MM.1S (cell line): ENCODE results near the gene CEBPE.

ENCODE experiments used
- DNase-seq: peaks from one replicate; pipeline ENCODE4 v3.0.0-alpha.2; 2015
- H2AFZ ChIP-seq: fragments of 300-600 bp; sonication (generic); 2 replicates; pipeline ENCODE4 v1.6.0; 2016; ENCODE audit warnings: antibody characterized with exemption, low read length
- H3F3A ChIP-seq: fragments of 300-600 bp; sonication (generic); 2 replicates; pipeline ENCODE4 v1.6.1; 2016; ENCODE audit warnings: mild to moderate bottlenecking, antibody characterized with exemption, low read length, moderate library complexity, mixed read lengths; ENCODE audit not compliant: insufficient read depth
- H3K27ac ChIP-seq: fragments of 300-600 bp; sonication (generic); 2 replicates; pipeline ENCODE4 v1.5.1; 2016; ENCODE audit warnings: mild to moderate bottlenecking, low read length
- H3K27me3 ChIP-seq: fragments of 300-600 bp; sonication (generic); replicated peaks from 2 replicates; pipeline ENCODE4 v1.6.0; 2016; ENCODE audit warnings: low read length; ENCODE audit not compliant: insufficient read depth
- H3K36me3 ChIP-seq: fragments of 300-600 bp; sonication (generic); replicated peaks from 2 replicates; pipeline ENCODE4 v1.6.1; 2016; ENCODE audit warnings: mild to moderate bottlenecking, low read length, mixed read lengths; ENCODE audit not compliant: insufficient read depth
- H3K4me1 ChIP-seq: fragments of 300-600 bp; sonication (generic); 2 replicates; pipeline ENCODE4 v1.6.1; 2016; ENCODE audit warnings: low read length, mixed read lengths
- H3K4me2 ChIP-seq: fragments of 300-600 bp; sonication (generic); 2 replicates; pipeline ENCODE4 v1.6.0; 2016; ENCODE audit warnings: low read depth, low read length
- H3K4me3 ChIP-seq: fragments of 300-600 bp; sonication (generic); 2 replicates; pipeline ENCODE4 v1.5.1; 2016; ENCODE audit warnings: low read length, mixed read lengths
- H3K79me2 ChIP-seq: fragments of 300-600 bp; sonication (generic); 2 replicates; pipeline ENCODE4 v1.6.1; 2016; ENCODE audit warnings: mixed run types, low read length, mixed read lengths
- H3K9ac ChIP-seq: fragments of 300-600 bp; sonication (generic); 2 replicates; pipeline ENCODE4 v1.6.1; 2016; ENCODE audit warnings: low read length, mixed read lengths
- H3K9me2 ChIP-seq: fragments of 300-600 bp; sonication (generic); replicated peaks from 2 replicates; pipeline ENCODE4 v1.6.1; 2016; ENCODE audit warnings: mild to moderate bottlenecking, low read length, mixed read lengths; ENCODE audit not compliant: insufficient read depth
- H3K9me3 ChIP-seq: fragments of 300-600 bp; sonication (generic); replicated peaks from 2 replicates; pipeline ENCODE4 v1.6.1; 2016; ENCODE audit warnings: mild to moderate bottlenecking, low read length, mixed read lengths; ENCODE audit not compliant: insufficient read depth
- H4K20me1 ChIP-seq: fragments of 300-600 bp; sonication (generic); 2 replicates; pipeline ENCODE4 v1.6.1; 2016; ENCODE audit warnings: mild to moderate bottlenecking, low read length, moderate library complexity, mixed read lengths; ENCODE audit not compliant: insufficient read depth
- EZH2 ChIP-seq: fragments of 300-600 bp; sonication (generic); optimal IDR thresholded peaks from 2 replicates; pipeline ENCODE3; 2017; ENCODE audit warnings: low read depth, mild to moderate bottlenecking, antibody characterized with exemption, low read length, mixed read lengths
- EZH2phosphoT487 ChIP-seq: fragments of 300-600 bp; sonication (generic); IDR thresholded peaks from 2 replicates; pipeline ENCODE4 v1.6.1; 2018; ENCODE audit warnings: antibody characterized with exemption, low read length
- TF ChIP-seq, protein P1 (sequence below): fragments of 300-600 bp; sonication (generic); IDR thresholded peaks from 2 replicates; pipeline ENCODE4 v1.5.1; 2016; ENCODE audit warnings: antibody characterized with exemption, low read length, mixed read lengths

Gene CEBPE

DNA sequence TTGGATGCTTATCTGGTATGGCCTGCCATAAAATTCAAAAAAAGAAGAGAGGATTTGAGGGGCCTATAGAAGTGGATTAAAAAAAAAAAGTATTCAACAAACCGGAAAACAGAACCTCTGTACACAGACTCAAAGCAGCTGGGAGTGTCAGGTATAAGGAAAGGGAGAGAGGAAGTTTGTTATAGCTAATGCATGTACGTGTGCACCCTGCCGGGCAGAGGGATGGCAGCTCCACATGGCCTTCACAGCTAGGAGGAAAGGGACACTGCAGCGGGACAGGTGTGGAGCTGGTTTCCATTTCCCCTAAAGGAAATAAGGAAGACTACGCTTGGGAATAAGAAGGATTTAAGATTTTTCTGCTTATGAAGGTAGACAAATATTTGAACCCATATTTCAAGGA lies 43.0 kb upstream of the CEBPE start:
- Histone ChIP-seq H2AFZ (no peak overlapping the region), H4K20me1 (no peaks in the 10 kb centered on the region), H3K4me3 (no peak overlapping the region), H3K4me2 (no peak overlapping the region), H3K9me3 (no peaks in the 10 kb centered on the region), H3K27ac (no peak overlapping the region), H3K9ac (no peak overlapping the region), H3K4me1 (no peaks in the 10 kb centered on the region), H3F3A (no peaks in the 10 kb centered on the region), H3K9me2 (no peaks in the 10 kb centered on the region), H3K79me2 (no peaks in the 10 kb centered on the region), H3K36me3 (no peaks in the 10 kb centered on the region), H3K27me3 (no peaks in the 10 kb centered on the region)
- TF ChIP-seq, protein P1, sequence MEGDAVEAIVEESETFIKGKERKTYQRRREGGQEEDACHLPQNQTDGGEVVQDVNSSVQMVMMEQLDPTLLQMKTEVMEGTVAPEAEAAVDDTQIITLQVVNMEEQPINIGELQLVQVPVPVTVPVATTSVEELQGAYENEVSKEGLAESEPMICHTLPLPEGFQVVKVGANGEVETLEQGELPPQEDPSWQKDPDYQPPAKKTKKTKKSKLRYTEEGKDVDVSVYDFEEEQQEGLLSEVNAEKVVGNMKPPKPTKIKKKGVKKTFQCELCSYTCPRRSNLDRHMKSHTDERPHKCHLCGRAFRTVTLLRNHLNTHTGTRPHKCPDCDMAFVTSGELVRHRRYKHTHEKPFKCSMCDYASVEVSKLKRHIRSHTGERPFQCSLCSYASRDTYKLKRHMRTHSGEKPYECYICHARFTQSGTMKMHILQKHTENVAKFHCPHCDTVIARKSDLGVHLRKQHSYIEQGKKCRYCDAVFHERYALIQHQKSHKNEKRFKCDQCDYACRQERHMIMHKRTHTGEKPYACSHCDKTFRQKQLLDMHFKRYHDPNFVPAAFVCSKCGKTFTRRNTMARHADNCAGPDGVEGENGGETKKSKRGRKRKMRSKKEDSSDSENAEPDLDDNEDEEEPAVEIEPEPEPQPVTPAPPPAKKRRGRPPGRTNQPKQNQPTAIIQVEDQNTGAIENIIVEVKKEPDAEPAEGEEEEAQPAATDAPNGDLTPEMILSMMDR, result no peak
- TF ChIP-seq EZH2phosphoT487 (no peak), EZH2 (no peak)
- DNase-seq, result no peak

DNA sequence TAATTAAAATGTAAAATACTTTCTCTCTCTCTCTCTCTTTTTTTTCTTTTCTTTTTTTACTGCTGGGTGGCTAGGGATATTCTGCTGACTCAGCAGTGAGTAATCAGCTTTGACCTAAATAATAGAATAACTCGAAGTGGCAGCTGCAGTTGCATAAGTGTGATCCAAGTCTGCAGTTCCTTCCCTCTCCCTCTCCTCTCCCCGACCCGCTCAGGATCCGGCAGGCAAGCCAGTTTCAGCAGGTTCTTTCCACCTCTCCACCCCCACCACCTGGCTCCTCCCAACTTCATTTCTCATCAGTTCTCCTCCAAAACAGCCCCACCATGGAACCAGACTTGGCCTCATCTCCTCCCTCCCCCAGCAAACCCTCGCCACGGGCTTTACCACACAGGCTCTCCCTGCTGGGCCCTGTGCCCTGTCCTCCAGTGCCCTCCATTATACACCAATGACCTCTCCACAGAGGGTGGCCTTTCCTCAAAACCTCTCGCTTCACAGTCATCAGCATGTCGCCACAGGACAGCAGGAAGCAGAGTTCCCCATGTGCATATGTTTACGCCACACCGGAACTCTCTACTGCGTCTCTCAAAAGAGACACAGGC lies 42.0 kb upstream of the CEBPE start:
- no peak overlapping the region for H3K27ac ChIP-seq
- TF ChIP-seq, protein P1, result no peak
- TF ChIP-seq EZH2phosphoT487, result no peak
- no peak for TF ChIP-seq EZH2
- no peak overlapping the region for H3K4me2 ChIP-seq
- H3K4me3 ChIP-seq, result no peak overlapping the region
- no peaks in the 10 kb centered on the region for H3K79me2 ChIP-seq
- no peaks in the 10 kb centered on the region for H4K20me1 ChIP-seq
- DNase-seq, result no peak
- no peaks in the 10 kb centered on the region for H3F3A ChIP-seq
- H3K9me2 ChIP-seq, result no peaks in the 10 kb centered on the region
- no peaks in the 10 kb centered on the region for H3K9me3 ChIP-seq
- no peaks in the 10 kb centered on the region for H3K27me3 ChIP-seq
- H3K9ac ChIP-seq, result no peak overlapping the region
- no peak overlapping the region for H2AFZ ChIP-seq
- H3K36me3 ChIP-seq, result no peaks in the 10 kb centered on the region
- no peaks in the 10 kb centered on the region for H3K4me1 ChIP-seq

DNA sequence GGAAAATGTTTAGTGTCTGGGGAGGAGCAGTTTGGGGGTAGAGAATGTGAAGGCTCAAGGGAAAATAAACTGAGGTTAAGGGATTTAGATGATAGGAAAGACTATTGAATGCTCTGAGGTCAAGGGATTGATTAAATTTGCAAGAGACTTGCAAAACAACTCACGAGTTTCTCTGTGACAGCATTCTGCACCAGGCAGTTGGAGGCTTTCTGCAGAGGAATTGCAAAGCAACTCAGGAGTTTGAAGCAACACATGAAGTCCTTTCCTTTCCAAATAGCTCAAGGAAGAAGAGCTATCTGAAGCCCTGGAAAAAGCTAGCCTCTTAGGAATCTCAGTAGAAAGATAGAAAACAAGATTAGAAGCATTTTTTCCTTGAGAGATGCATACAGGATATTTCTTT lies 40.5 kb upstream of the CEBPE start:
- no peaks in the 10 kb centered on the region for H3K9me3 ChIP-seq
- H2AFZ ChIP-seq, result no peak overlapping the region
- no peaks in the 10 kb centered on the region for H4K20me1 ChIP-seq
- no peak overlapping the region for H3K4me2 ChIP-seq
- H3K79me2 ChIP-seq, result no peaks in the 10 kb centered on the region
- no peak overlapping the region for H3K9ac ChIP-seq
- no peak overlapping the region for H3K27ac ChIP-seq
- no peak overlapping the region for H3K4me3 ChIP-seq
- no peaks in the 10 kb centered on the region for H3K36me3 ChIP-seq
- no peak for DNase-seq
- no peaks in the 10 kb centered on the region for H3K9me2 ChIP-seq
- H3K4me1 ChIP-seq, result no peaks in the 10 kb centered on the region
- TF ChIP-seq, protein P1, result no peak
- TF ChIP-seq EZH2 (no peak), EZH2phosphoT487 (no peak)
- no peaks in the 10 kb centered on the region for H3K27me3 ChIP-seq
- H3F3A ChIP-seq, result no peaks in the 10 kb centered on the region
